Astrocyte (in vitro differentiated cells and primary cell): ENCODE measurements around the gene TRIM23. TPM values are rescaled to one million over a fixed set of nuclear protein-coding genes. Genes with fewer than 3 reads are reported as not detected.

Source experiments
- DNase-seq: peaks from one replicate; pipeline ENCODE4 v3.0.0-alpha.2; 2010; ENCODE audit warnings: low read depth
- FAIRE-seq: peaks from 2 replicates; lab custom pipeline; 2011; peaks lifted over from hg19 to GRCh38; lab: Jason Lieb, UNC
- H2AFZ ChIP-seq: 2 replicates; pipeline ENCODE4 v1.6.0; 2012; ENCODE audit warnings: low read depth, low read length, inconsistent platforms
- H3K27ac ChIP-seq: 2 replicates; pipeline ENCODE4 v1.5.1; 2011; ENCODE audit warnings: low read depth, low read length, inconsistent platforms
- H3K27me3 ChIP-seq: 2 replicates; pipeline ENCODE4 v1.6.0; 2011; ENCODE audit warnings: low read length, inconsistent platforms; ENCODE audit not compliant: insufficient read depth
- H3K36me3 ChIP-seq: 2 replicates; pipeline ENCODE4 v1.5.1; 2011; ENCODE audit warnings: low read length, inconsistent platforms; ENCODE audit not compliant: insufficient read depth
- H3K4me1 ChIP-seq: 2 replicates; pipeline ENCODE4 v1.5.1; 2011; ENCODE audit warnings: low read length, inconsistent platforms; ENCODE audit not compliant: insufficient read depth
- H3K4me2 ChIP-seq: 2 replicates; pipeline ENCODE4 v1.6.0; 2012; ENCODE audit warnings: low read length, inconsistent platforms
- H3K4me3 ChIP-seq: 2 replicates; pipeline ENCODE4 v1.5.1; 2011; ENCODE audit warnings: low read depth, mild to moderate bottlenecking, low read length, inconsistent platforms; ENCODE audit not compliant: insufficient read depth
- H3K79me2 ChIP-seq: 2 replicates; pipeline ENCODE4 v1.6.0; 2012; ENCODE audit warnings: mild to moderate bottlenecking, low read length, inconsistent platforms; ENCODE audit not compliant: insufficient read depth
- H3K9ac ChIP-seq: 2 replicates; pipeline ENCODE4 v1.6.0; 2012; ENCODE audit warnings: mild to moderate bottlenecking, low read length, inconsistent platforms
- H3K9me3 ChIP-seq: 2 replicates; pipeline ENCODE4 v1.5.1; 2012; ENCODE audit warnings: low read depth, mild to moderate bottlenecking, low read length, inconsistent platforms; ENCODE audit not compliant: insufficient read depth
- H4K20me1 ChIP-seq: 2 replicates; pipeline ENCODE4 v1.6.0; 2012; ENCODE audit warnings: low read length, inconsistent platforms; ENCODE audit not compliant: insufficient read depth
- H3K27ac Mint-ChIP-seq: one replicate; pipeline ENCODE4 v1.8.0; 2021; ENCODE audit warnings: mild to moderate bottlenecking, mixed read lengths; ENCODE audit not compliant: unreplicated experiment
- H3K27me3 Mint-ChIP-seq: one replicate; pipeline ENCODE4 v1.8.0; 2021; ENCODE audit warnings: low read depth, mixed read lengths; ENCODE audit not compliant: unreplicated experiment
- H3K36me3 Mint-ChIP-seq: one replicate; pipeline ENCODE4 v1.8.0; 2021; ENCODE audit warnings: low read depth, mixed read lengths; ENCODE audit not compliant: unreplicated experiment
- H3K4me1 Mint-ChIP-seq: one replicate; pipeline ENCODE4 v1.8.0; 2021; ENCODE audit warnings: low read depth, mixed read lengths; ENCODE audit not compliant: unreplicated experiment
- H3K4me3 Mint-ChIP-seq: one replicate; pipeline ENCODE4 v1.8.0; 2021; ENCODE audit warnings: mild to moderate bottlenecking, moderate library complexity, mixed read lengths; ENCODE audit not compliant: unreplicated experiment
- H3K9me3 Mint-ChIP-seq: one replicate; pipeline ENCODE4 v1.8.0; 2021; ENCODE audit warnings: mild to moderate bottlenecking, mixed read lengths; ENCODE audit not compliant: unreplicated experiment
- EZH2 ChIP-seq: IDR thresholded peaks from 2 replicates; pipeline ENCODE4 v1.6.1; 2012; ENCODE audit warnings: mild to moderate bottlenecking, low read length, inconsistent platforms; ENCODE audit not compliant: insufficient read depth
- total RNA-seq: library from RNA; stranded (reverse); gene quantifications from 2 replicates; pipeline ENCODE4 v1.2.1, GENCODE V29; 2021
- TF ChIP-seq, protein P1 (sequence below): IDR thresholded peaks from 2 replicates; pipeline ENCODE4 v1.5.1; 2011; ENCODE audit warnings: low read depth, mild to moderate bottlenecking, inconsistent platforms, low read length, moderate library complexity; ENCODE audit not compliant: insufficient read depth

Gene TRIM23
- total RNA-seq, 1 donor from 2014 or later: 14.6 TPM

DNA sequence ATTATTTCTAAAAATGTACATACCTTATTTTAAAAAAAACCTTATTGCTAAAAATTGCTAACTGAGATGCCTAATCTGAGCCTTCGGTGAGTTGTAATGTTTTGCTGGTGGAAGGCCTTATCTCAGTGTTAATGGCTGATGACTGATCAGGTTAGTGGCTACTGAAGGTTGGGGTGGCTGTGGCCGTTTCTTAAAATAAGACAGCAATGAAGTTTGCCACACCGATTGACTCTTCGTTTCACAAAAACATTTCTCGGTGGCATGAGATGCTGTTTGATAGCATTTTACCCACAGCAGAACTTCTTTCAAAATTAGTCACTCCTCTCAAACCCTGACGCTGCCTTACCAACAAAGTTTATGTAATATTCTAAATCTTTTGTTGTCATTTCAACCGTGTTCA lies 75.9 kb downstream of the TRIM23 start:
- Mint-ChIP-seq H3K27ac (no peak overlapping the region), H3K36me3 (peaks cover 3% of the 10 kb centered on the region), H3K9me3 (no peaks in the 10 kb centered on the region), H3K27me3 (no peaks in the 10 kb centered on the region), H3K4me3 (no peak overlapping the region), H3K4me1 (no peaks in the 10 kb centered on the region)
- Histone ChIP-seq H3K27me3 (no peaks in the 10 kb centered on the region), H3K4me3 (no peak overlapping the region), H3K4me1 (no peaks in the 10 kb centered on the region), H4K20me1 (no peaks in the 10 kb centered on the region), H3K79me2 (no peaks in the 10 kb centered on the region), H3K9me3 (no peaks in the 10 kb centered on the region), H3K27ac (no peak overlapping the region), H2AFZ (no peak overlapping the region), H3K4me2 (no peak overlapping the region), H3K9ac (no peak overlapping the region), H3K36me3 (peaks cover 15% of the 10 kb centered on the region)
- TF ChIP-seq, protein P1, sequence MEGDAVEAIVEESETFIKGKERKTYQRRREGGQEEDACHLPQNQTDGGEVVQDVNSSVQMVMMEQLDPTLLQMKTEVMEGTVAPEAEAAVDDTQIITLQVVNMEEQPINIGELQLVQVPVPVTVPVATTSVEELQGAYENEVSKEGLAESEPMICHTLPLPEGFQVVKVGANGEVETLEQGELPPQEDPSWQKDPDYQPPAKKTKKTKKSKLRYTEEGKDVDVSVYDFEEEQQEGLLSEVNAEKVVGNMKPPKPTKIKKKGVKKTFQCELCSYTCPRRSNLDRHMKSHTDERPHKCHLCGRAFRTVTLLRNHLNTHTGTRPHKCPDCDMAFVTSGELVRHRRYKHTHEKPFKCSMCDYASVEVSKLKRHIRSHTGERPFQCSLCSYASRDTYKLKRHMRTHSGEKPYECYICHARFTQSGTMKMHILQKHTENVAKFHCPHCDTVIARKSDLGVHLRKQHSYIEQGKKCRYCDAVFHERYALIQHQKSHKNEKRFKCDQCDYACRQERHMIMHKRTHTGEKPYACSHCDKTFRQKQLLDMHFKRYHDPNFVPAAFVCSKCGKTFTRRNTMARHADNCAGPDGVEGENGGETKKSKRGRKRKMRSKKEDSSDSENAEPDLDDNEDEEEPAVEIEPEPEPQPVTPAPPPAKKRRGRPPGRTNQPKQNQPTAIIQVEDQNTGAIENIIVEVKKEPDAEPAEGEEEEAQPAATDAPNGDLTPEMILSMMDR: no peak
- no peak for TF ChIP-seq EZH2
- DNase-seq (no peak), FAIRE-seq (no peak)

DNA sequence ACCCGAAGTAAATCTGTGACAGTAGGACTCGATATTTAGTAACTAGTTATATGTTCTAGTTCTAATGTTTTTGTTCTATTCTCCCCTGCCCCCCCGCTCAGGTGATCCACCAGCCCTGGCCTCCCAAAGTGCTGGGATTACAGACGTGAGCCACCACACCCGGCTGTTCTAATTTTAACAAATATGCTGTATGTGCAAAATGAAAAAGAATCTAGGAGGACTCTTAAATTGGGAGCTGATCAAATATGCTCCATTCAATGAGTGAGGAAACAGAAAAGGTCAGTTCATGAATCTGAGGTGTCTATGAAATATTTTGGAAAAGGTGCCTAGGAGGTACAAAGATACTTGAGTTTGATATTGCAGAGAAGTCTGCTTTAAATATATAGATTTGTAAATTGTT lies 78.0 kb downstream of the TRIM23 start:
- no peaks in the 10 kb centered on the region for H3K9me3 Mint-ChIP-seq
- Histone ChIP-seq H2AFZ (no peak overlapping the region), H3K4me1 (no peaks in the 10 kb centered on the region), H3K36me3 (peaks cover 15% of the 10 kb centered on the region), H3K27ac (no peak overlapping the region), H3K27me3 (no peaks in the 10 kb centered on the region), H3K4me3 (no peak overlapping the region), H3K9me3 (no peaks in the 10 kb centered on the region), H4K20me1 (no peaks in the 10 kb centered on the region), H3K9ac (no peak overlapping the region), H3K79me2 (no peaks in the 10 kb centered on the region), H3K4me2 (no peak overlapping the region)
- no peaks in the 10 kb centered on the region for H3K4me1 Mint-ChIP-seq
- no peak overlapping the region for H3K27ac Mint-ChIP-seq
- DNase-seq: no peak
- H3K36me3 Mint-ChIP-seq: peaks cover 3% of the 10 kb centered on the region
- no peaks in the 10 kb centered on the region for H3K27me3 Mint-ChIP-seq
- TF ChIP-seq, protein P1: no peak
- no peak for TF ChIP-seq EZH2
- no peak overlapping the region for H3K4me3 Mint-ChIP-seq
- FAIRE-seq: no peak

DNA sequence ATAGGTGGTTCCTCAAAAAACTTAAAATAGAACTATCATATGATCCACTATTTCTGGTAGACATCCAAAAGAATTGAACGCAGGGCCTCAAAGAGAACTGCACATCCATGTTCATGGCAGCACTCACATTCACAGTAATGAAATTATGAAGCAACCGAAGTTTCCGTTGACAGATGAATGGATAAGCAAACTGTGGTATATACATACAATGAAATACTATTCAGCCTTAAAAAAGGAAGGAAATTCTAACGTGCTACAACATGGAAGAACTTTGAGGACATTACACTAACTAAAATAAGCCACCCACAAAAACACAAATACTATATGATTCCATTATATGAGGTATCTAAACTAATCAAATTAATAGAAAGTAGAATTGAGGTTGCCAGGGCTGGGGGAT lies 79.7 kb downstream of the TRIM23 start:
- no peak overlapping the region for H2AFZ ChIP-seq
- H3K79me2 ChIP-seq: no peaks in the 10 kb centered on the region
- no peaks in the 10 kb centered on the region for H3K4me1 Mint-ChIP-seq
- peaks cover 13% of the 10 kb centered on the region for H3K36me3 ChIP-seq
- no peaks in the 10 kb centered on the region for H3K4me1 ChIP-seq
- DNase-seq (no peak), FAIRE-seq (no peak)
- no peak for TF ChIP-seq EZH2
- TF ChIP-seq, protein P1: no peak
- H3K4me3 ChIP-seq: no peak overlapping the region
- H3K9me3 Mint-ChIP-seq: no peaks in the 10 kb centered on the region
- H3K27ac ChIP-seq: no peak overlapping the region
- H3K9me3 ChIP-seq: no peaks in the 10 kb centered on the region
- no peak overlapping the region for H3K4me3 Mint-ChIP-seq
- H3K27me3 Mint-ChIP-seq: no peaks in the 10 kb centered on the region
- no peak overlapping the region for H3K27ac Mint-ChIP-seq
- H3K36me3 Mint-ChIP-seq: peaks cover 3% of the 10 kb centered on the region
- H3K9ac ChIP-seq: no peak overlapping the region
- H3K4me2 ChIP-seq: no peak overlapping the region
- H4K20me1 ChIP-seq: no peaks in the 10 kb centered on the region
- H3K27me3 ChIP-seq: no peaks in the 10 kb centered on the region
